ENCODE data around the gene FMOD. TPM values are rescaled to one million over a fixed set of nuclear protein-coding genes. Genes with fewer than 3 reads are reported as not detected.

The FMOD gene
- 0.03 to 0.06 TPM (median 0.06 TPM) in 3 of 5 replicates, not detected in the others for total RNA-seq (2022; extraction: Qiagen RNA extraction)

GRCh38 chr1:203351037-203351625 lies at the start of gene FMOD:
Gene FMOD (minus strand): TSS chr1:203351122. CDS start chr1:203348270, 2,852 bp downstream.

GRCh38 chr1:203304919-203305808 lies 45.8 kb downstream of the FMOD start, which contains the start of gene BTG2:
Gene BTG2 (plus strand): TSS chr1:203305519. CDS start chr1:203305607, 88 bp downstream.

Other genes with a start within 250 kb of the FMOD start
- gene ADORA1, start 223.4 kb downstream of the FMOD start, total RNA-seq (2022; extraction: Qiagen RNA extraction), result 0.59 to 0.90 TPM (median 0.72 TPM) in 5 replicates
- not detected in 5 replicates for gene MYBPH, start 175.3 kb downstream of the FMOD start, total RNA-seq (2022; extraction: Qiagen RNA extraction)
- gene CHI3L1, start 164.4 kb downstream of the FMOD start, total RNA-seq (2022; extraction: Qiagen RNA extraction), result not detected in 5 replicates
- not detected in 5 replicates for gene CHIT1, start 121.4 kb downstream of the FMOD start, total RNA-seq (2022; extraction: Qiagen RNA extraction)
- 11.0 to 14.9 TPM (median 14.5 TPM) in 5 replicates for gene BTG2, start 45.6 kb downstream of the FMOD start, total RNA-seq (2022; extraction: Qiagen RNA extraction)
- 0.01 TPM in 1 of 5 replicates, not detected in the others for gene PRELP, start 124.7 kb upstream of the FMOD start, total RNA-seq (2022; extraction: Qiagen RNA extraction)
- not detected in 5 replicates for gene OPTC, start 143.0 kb upstream of the FMOD start, total RNA-seq (2022; extraction: Qiagen RNA extraction)